AG04450 (cell line): ENCODE results near the gene LRRC32. TPM values are rescaled to one million over a fixed set of nuclear protein-coding genes. Genes with fewer than 3 reads are reported as not detected.
A peak's percentile ranks its signal among the peaks of the same experiment; 100 is the strongest.

Source experiments
- CTCF ChIA-PET: fragments of 300-600, 350-600 bp; formaldehyde crosslinking; extraction: SDS; loops from one replicate; lab custom pipeline; 2022; ENCODE audit warnings: antibody characterized with exemption, inconsistent platforms; lab: Charles Lee
- POLR2A ChIA-PET: fragments of 350-600 bp; formaldehyde crosslinking; extraction: SDS; loops from one replicate; lab custom pipeline; 2021; ENCODE audit warnings: antibody characterized with exemption, inconsistent platforms; lab: Yijun Ruan, JAX
- DNase-seq: peaks from one replicate; pipeline ENCODE4 v3.0.0-alpha.2; 2011; ENCODE audit warnings: low read depth, low spot score
- H3K27ac ChIP-seq: one replicate; pipeline ENCODE4 v1.5.1; 2012; ENCODE audit warnings: low read depth, low read length, control low read depth
- H3K27me3 ChIP-seq: one replicate; pipeline ENCODE4 v1.6.0; 2012; ENCODE audit warnings: low read length; ENCODE audit not compliant: control insufficient read depth, insufficient read depth
- H3K4me3 ChIP-seq: 2 replicates; pipeline ENCODE4 v1.5.1; 2011; ENCODE audit warnings: mild to moderate bottlenecking, low read depth, low read length, control low read depth
- H3K9me3 ChIP-seq: 2 replicates; pipeline ENCODE4 v1.5.1; 2012; ENCODE audit warnings: low read length; ENCODE audit not compliant: control insufficient read depth, insufficient read depth
- CTCF ChIP-seq: IDR thresholded peaks from 2 replicates; pipeline ENCODE4 v1.5.1; 2011; ENCODE audit warnings: low read depth, low read length, control low read depth, inconsistent platforms
- polyA plus RNA-seq: library from polyadenylated mRNA; depleted of rRNA; stranded (reverse); fragments of >200 nt; gene quantifications from 2 replicates; pipeline ENCODE4 v1.2.3, GENCODE V29; 2011

Gene LRRC32
- polyA plus RNA-seq, 1 experiment, result 10.9 TPM

- no peaks in the 10 kb centered on the region for H3K27me3 ChIP-seq
- CTCF ChIA-PET, result interaction anchor here (1.4 kb wide), 1 partner anchor 71 kb away, joined by 10 read pairs; no protein-coding TSS in a partner anchor
- POLR2A ChIA-PET, result interaction anchor here (0.6 to 2.4 kb wide), 5 partner anchors 13 to 48 kb away, joined by 3 to 11 read pairs (median 3); no protein-coding TSS in a partner anchor
- DNase-seq, result peak; percentile 55
- H3K27ac ChIP-seq, result peak overlapping the region; percentile 47
- peak overlapping the region; percentile 63 for H3K4me3 ChIP-seq
- no peaks in the 10 kb centered on the region for H3K9me3 ChIP-seq
- no peak for TF ChIP-seq CTCF
Measured at GRCh38 chr11:76669901-76670484, 554 bp downstream of the LRRC32 start.

- Histone ChIP-seq H3K27ac (no peak overlapping the region), H3K9me3 (no peaks in the 10 kb centered on the region), H3K27me3 (no peaks in the 10 kb centered on the region), H3K4me3 (no peak overlapping the region)
- POLR2A ChIA-PET, result interaction anchor here (1.3 kb wide), 1 partner anchor 12 kb away, joined by 3 read pairs; no protein-coding TSS in a partner anchor
- DNase-seq, result no peak
- no peak for TF ChIP-seq CTCF
- CTCF ChIA-PET, result no interaction called here
Measured at GRCh38 chr11:76668362-76669155, 2.0 kb downstream of the LRRC32 start.

- no peak for DNase-seq
- no peak for TF ChIP-seq CTCF
- Histone ChIP-seq H3K4me3 (no peak overlapping the region), H3K27me3 (no peaks in the 10 kb centered on the region), H3K9me3 (no peaks in the 10 kb centered on the region), H3K27ac (peak overlapping the region; percentile 2)
- CTCF ChIA-PET, result no interaction called here
- POLR2A ChIA-PET, result no interaction called here
Measured at GRCh38 chr11:76667856-76668255, 2.7 kb downstream of the LRRC32 start.

DNA sequence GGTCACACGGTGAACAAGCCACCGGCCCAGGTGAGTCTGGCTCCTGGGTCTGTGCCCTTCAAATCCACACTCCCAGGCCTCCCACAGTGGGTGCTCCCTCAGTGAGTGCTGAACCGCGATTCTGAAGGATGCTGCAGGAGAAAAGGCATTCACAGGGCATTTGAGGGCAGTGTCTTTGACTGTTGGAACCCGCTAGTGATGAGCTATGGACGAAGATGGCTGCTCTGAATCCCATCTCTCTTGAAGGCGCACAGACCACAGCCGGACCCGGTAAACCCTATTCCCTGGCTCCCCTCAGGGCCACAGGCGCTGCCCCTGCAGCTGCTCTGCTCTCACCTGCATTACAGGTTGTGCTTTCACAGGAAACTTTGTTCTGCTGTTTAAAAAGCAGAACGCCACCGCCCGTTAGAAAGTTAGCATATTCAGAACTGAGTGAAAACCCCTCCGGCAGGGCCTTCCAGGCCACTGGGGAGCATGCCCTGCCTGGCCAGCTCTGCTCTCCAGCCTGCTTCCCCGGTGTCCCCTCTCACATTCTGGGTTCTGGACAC lies 3.2 kb downstream of the LRRC32 start:
- no peak for TF ChIP-seq CTCF
- no peak for DNase-seq
- Histone ChIP-seq H3K9me3 (no peaks in the 10 kb centered on the region), H3K4me3 (no peak overlapping the region), H3K27me3 (no peaks in the 10 kb centered on the region), H3K27ac (peak overlapping the region; percentile 2)
- ChIA-PET POLR2A (no interaction called here), CTCF (no interaction called here)

- CTCF ChIA-PET, result no interaction called here
- no peak for DNase-seq
- Histone ChIP-seq H3K9me3 (no peaks in the 10 kb centered on the region), H3K4me3 (no peak overlapping the region), H3K27ac (no peak overlapping the region), H3K27me3 (no peaks in the 10 kb centered on the region)
- TF ChIP-seq CTCF, result no peak
- POLR2A ChIA-PET, result no interaction called here
Measured at GRCh38 chr11:76666830-76667229, 3.7 kb downstream of the LRRC32 start.
